HG03378 (cell line): ENCODE measurements around the gene PI3.
"Not testable (repeated sequence)": the region's sequence is repeated elsewhere in the genome, so short reads cannot be mapped to it uniquely, and the experiment has no call there.

Experiments used
- ATAC-seq: cut with Tn5 transposase; IDR thresholded peaks from one replicate; pipeline ENCODE4 v1.9.1; 2021; ENCODE audit warnings: mild to moderate bottlenecking, moderate library complexity; ENCODE audit not compliant: unreplicated experiment

PI3 gene, protein sequence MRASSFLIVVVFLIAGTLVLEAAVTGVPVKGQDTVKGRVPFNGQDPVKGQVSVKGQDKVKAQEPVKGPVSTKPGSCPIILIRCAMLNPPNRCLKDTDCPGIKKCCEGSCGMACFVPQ

DNA sequence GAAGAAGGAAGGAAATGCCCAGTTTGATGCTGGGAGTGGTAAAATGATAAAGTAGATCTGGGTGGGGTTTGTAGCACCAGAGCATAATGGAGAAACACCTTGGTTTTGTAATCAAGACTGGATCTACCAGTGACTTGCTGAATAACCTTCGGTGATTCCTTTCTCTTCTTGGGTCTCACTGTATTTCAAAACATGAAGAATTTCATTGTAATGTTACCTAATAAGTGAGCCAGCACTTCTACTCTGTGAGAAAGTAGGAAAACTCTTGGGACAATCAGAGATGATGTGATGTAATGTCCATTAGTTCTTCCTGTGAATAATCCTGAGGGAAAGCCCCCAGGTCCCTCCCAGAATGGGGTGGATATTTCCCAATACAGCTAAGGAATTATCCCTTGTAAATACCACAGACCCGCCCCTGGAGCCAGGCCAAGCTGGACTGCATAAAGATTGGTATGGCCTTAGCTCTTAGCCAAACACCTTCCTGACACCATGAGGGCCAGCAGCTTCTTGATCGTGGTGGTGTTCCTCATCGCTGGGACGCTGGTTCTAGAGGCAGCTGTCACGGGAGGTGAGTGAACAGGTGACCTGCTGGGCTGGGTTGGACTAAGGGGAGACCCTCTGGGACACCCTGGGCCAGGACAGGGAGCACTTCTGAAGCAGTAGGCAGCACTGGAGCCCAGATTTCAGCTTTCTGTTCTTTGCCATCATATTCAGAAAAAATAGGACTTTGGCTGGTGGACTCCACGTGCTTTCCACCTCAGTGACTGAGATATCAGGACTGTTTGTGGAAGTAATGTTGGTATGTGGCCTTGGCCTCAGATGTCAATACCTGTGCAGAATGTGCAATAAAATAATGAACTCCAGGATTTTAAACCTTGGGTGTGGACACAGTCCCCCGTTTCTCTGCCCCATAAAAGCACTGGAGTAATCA, at the start of gene PI3:
TSS of gene PI3 (plus strand) at position 469 of the 931 bp plus-strand sequence. CDS start at position 490, 21 bp downstream.
- no peak for ATAC-seq

DNA sequence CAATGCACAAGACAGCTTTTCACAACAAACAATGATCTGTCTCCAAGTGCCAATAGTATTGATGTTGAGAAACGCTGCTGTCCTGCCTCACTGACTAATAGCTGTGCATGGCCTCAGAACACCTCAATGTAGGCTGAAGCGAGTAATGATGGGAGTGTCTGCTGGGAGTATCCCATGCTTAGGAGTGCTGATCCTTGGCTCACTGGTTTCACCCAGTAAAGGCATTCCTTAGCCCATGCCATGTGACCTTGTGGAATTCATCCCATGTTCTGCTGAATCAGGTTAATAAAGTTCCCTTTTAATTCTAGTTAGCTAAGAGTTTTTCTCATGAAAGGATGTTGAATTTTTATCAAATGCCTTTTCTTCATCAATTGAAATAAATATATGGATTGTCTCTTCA, 46.6 kb upstream of the PI3 start:
- ATAC-seq = no peak

GRCh38 chr20:45136911-45137310, 37.8 kb upstream of the PI3 start:
- no peak for ATAC-seq

- no peak for ATAC-seq
Observed at GRCh38 chr20:45138561-45139300, 36.0 kb upstream of the PI3 start.

- not testable (repeated sequence) for ATAC-seq
Observed at GRCh38 chr20:45139733-45140375, 34.8 kb upstream of the PI3 start.

GRCh38 chr20:45140836-45141235, 33.9 kb upstream of the PI3 start:
- ATAC-seq = no peak

DNA sequence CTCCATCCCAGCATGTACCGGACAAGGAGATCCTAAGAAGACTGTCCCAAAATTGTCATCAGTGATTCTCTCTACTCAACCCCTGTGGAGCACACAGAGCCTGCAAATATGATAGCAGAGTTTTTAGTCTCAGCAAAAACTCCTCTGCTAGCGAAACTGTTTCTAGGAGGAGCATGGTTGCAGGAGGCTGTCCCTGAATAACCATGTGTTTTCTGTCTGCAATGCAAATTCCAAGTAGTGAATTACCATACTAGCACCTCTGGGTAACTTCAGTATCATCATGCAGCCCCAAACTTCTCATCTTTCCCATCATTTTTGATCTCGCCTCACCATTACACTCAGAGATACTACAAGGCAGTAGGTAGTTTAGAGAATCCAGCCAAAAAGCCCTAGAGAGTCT, 25.6 kb upstream of the PI3 start:
- no peak for ATAC-seq

GRCh38 chr20:45152405-45152804, 22.3 kb upstream of the PI3 start:
- no peak for ATAC-seq

- ATAC-seq = no peak
Observed at GRCh38 chr20:45153147-45153546, 21.6 kb upstream of the PI3 start.

DNA sequence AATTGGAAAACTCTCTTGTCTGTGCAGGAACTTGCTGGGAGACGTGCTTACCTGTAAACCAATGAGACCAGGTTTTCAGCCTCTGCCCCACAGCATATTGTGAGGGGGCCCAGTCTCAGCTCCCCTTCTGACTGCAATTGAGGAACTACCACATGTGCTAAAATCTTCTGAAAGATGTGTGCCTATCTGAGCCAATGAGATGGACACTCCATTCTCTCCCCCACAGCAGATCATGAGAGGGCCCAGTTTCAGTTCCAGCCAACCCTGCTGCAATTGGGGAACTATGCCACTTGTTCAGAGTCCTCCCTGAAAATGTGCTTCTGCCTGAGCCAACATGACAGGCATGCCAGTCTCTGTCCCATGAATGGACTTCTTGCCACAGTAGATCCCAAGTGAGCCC, 20.9 kb upstream of the PI3 start:
- ATAC-seq = no peak

GRCh38 chr20:45154183-45154582, 20.5 kb upstream of the PI3 start:
- ATAC-seq = no peak

DNA sequence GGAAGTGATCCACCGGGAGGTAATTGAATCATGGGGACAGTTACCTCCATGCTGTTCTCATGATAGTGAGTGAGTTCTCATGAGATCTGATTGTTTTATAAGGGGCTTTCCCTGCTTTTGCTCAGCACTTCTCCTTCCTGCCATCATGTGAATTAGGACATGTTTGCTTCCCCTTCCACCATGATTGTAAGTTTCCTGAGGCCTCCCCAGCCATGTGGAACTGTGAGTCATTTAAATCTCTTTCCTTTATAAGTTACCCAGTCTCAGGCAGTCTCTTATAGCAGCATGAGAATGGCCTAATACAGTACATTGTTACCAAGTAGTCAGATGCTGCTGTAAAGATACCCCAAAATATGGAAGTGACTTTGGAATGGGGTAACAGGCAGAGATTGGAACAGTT, 19.9 kb upstream of the PI3 start:
- ATAC-seq = not testable (repeated sequence)

- no peak for ATAC-seq
Observed at GRCh38 chr20:45156713-45157112, 18.0 kb upstream of the PI3 start.

DNA sequence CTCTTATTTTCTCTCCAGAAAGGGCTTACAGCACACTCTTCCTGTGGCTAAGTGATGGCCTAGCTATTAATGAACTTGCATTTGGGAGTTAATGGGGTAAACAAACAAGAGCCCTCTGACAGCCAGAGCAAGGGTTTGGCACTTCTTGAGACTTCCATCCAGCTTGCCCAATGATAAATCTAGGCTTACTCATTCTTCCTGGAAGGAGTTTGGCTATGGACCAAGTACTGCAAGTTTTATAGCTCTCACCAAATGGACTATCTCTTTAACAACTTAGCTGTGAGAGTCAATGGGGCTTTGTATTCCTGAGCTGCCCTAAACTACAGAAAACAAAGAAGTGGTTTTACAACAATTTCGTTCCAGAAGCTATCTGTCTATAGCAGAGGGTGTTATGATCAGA, 16.7 kb upstream of the PI3 start:
- ATAC-seq = no peak

DNA sequence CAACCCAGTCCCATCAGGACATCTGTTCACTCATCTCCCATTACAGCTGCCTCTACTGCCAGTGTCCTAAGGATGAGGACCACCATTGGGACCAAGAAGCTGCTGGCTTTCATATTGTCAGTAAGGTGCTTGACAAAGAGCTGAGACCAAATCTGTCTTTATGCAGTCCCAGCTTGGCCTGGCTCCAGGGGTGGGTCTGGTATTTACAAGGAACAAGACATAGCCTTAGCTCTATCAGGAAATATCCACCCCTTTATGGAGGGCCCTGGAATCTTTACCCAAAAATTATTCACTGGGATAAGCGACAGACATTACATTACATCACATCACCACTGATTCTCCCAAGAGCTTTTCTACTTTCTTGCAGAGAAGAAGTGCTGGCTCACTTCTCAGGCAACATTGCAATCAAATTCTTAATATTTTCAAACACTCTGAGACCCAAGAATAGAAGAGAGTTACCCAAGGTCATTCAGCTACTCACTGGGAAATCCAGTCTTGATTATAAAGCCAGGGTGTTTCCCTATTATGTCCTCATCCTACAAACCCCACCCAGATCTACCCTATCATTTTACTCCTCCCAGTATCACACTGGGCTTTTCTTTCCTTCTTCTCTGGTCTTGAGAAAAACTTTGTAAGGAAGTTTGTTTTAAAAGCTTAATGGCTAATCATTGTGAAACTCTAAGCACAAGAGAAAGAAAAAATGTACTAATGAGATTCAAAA, 11.5 kb upstream of the PI3 start:
- ATAC-seq = no peak

- ATAC-seq = no peak
Observed at GRCh38 chr20:45164906-45165305, 9.8 kb upstream of the PI3 start.

DNA sequence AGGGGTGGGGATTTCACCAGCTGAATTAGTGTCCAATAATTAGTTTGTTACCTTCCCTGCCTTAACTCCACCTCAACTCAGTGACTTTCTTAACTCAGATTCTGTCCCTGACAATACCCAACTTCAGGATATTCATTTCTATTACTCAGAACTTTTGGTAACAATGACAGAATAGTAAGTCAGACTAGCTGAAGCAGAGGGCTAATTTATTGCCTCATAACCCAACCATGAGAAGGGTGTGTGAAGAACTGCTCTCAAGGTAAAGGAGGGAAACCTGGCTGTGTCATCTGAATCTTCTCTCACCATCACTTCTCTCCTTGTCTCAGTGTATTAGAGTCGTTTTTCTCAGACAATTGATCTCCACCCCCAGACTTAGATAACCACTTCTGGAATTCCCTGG, 1.2 kb upstream of the PI3 start:
- ATAC-seq = no peak

DNA sequence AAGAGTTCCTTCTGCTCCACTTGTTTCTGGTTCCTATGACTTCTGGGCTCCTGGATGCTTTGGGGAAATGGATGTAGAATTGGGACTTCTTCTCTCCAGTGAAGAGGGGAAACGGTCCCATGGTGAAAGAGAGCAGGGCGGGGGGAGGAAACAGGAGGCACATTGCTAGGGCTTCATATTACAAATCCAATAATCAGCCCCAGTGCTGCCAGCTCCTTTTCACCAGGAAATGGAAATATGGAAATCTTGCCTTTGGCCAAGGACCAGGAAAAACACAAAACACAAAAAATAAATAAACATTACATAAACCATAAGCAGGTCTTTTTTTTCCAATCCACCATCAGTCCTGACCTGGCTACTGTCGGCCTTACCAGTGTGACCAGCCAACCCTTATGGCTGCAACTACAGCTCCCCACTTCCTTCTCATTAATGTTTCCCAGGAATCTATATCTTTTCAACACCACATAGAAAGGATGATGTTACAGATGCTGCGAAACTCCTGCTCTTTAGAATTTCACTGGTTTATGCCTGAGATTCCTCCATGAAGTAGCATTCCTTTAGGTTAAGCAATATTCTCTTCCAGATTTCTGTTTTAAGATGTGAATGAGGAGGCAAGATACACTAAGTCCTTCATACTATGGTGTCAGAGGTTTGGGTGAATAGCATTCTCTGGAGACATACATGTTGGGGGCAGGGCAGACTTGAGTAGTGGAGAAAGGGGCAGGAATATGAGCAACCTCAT, 2.0 kb downstream of the PI3 start:
- no peak for ATAC-seq

DNA sequence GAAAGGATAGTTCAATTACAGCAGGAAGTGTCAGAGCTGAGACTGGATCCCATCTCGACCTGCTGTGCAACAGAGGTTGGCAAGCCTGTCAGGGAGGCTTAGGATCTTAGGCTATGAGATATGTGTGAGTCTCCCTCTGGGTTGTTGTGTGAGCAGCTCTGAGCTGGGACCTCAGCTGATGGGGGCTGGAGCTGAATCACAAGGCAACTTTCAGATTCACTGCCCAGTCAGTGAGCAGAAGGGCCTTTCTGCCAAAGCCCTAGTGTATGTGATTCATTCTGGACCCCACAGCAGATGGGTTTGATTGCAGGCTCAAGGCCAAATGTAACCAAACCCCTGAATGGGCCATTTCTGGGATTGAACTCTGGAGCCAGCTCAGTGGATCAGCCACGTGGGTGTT, 4.5 kb downstream of the PI3 start:
- no peak for ATAC-seq

GRCh38 chr20:45181639-45182038, 6.9 kb downstream of the PI3 start:
- ATAC-seq = no peak
